ENCODE data around the gene SEC16A.
A peak's percentile ranks its signal among the peaks of the same experiment; 100 is the strongest.

SEC16A gene

DNA sequence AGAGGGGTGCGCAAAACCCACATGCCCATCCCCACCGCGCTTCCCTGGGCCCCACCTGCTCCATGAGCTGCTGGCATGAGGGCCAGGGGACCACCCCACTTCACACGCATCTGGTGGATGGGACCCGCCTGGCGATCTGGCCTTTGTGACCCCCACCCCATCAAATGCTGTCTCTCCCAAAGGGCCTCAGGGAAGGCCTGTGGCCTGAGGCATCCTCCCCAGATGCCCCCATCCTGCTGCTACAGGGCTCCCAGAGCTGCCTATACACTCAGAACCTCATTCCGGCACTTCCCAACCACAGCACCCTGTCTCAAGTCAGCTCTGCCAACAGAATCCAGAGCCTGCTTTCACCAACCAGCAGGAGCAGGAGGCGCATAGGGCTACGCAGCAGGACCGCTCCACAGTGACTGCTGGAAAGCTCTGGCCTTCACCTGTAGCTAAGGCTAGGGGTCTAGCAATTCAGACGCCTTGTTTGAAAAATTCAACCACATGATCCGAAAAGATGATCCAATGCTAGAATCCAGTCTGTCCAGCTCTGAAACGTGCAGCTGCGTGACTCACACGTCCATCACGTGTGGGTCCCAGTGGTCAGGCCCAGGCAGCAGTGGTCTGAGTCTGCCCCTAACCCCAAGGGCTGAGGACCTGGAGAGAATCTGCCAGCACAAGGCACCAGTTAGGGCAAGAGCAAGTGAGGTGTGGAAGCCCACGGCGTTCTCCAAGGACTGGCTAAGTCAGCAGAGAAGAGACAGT, 81.5 kb downstream of the SEC16A start:
- peaks cover 51% of the 10 kb centered on the region for H3K36me3 ChIP-seq (replicated peaks)
- no peak overlapping the region for H3K4me3 ChIP-seq (ENCODE audit: low read depth, low read length)
- no peaks in the 10 kb centered on the region for H3K27me3 ChIP-seq (replicated peaks)
- in situ Hi-C loops (cut with HindIII; ENCODE audit: low pct_ligation_motif_present, low sequenced_read_pairs), result no loop called here
- no peak overlapping the region for H3K27ac ChIP-seq
- no peak for DNase-seq
- no peak for TF ChIP-seq CTCF (IDR thresholded peaks at IDR 0.05; ENCODE audit: low read depth, low read length, missing control alignments)

- H3K27me3 ChIP-seq (replicated peaks), result no peaks in the 10 kb centered on the region
- peak within 1 kb of the TSS; percentile 62 for H3K27ac ChIP-seq
- peak; percentile 51 for TF ChIP-seq CTCF (IDR thresholded peaks at IDR 0.05; ENCODE audit: low read depth, low read length, missing control alignments)
- DNase-seq, result peak; percentile 55
- peaks cover 52% of the 10 kb centered on the region for H3K36me3 ChIP-seq (replicated peaks)
- peak within 1 kb of the TSS; percentile 81 for H3K4me3 ChIP-seq (ENCODE audit: low read depth, low read length)
- in situ Hi-C loops (cut with HindIII; ENCODE audit: low pct_ligation_motif_present, low sequenced_read_pairs), result no loop called here
Observed at GRCh38 chr9:136400038-136400834, 82.6 kb downstream of the SEC16A start, which contains the start of gene SNAPC4. Gene SNAPC4 (minus strand): TSS chr9:136400170. CDS start chr9:136398428, 1,742 bp downstream.

- in situ Hi-C loops (cut with HindIII; ENCODE audit: low pct_ligation_motif_present, low sequenced_read_pairs), result no loop called here
- H3K27ac ChIP-seq, result peak overlapping the region; percentile 62
- H3K27me3 ChIP-seq (replicated peaks), result no peaks in the 10 kb centered on the region
- DNase-seq, result peak; percentile 19
- H3K36me3 ChIP-seq (replicated peaks), result peaks cover 52% of the 10 kb centered on the region
- H3K4me3 ChIP-seq (ENCODE audit: low read depth, low read length), result peak overlapping the region; percentile 81
- no peak for TF ChIP-seq CTCF (IDR thresholded peaks at IDR 0.05; ENCODE audit: low read depth, low read length, missing control alignments)
Observed at GRCh38 chr9:136399176-136400037, 83.4 kb downstream of the SEC16A start.

DNA sequence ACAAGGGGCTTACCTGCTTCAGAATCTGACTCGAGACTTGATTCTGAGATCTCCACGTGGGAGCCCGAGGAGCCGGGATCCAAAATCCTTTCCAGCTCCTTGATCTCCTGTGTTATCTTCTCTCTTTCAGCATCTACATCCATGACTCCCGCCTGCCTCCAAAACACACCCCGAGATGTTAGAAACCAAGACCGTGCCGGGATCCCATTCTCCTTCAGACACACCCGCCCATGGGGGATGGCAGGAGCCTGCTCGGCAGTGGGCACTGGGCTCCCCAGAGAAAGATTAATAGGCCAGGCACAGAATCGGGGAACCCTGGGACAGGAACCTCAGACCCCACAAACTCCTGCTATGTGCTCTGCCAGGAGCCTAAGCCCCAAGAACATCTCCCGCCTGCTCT, 84.6 kb downstream of the SEC16A start:
- Histone ChIP-seq H3K27me3 (replicated peaks) (no peaks in the 10 kb centered on the region), H3K36me3 (replicated peaks) (peaks cover 55% of the 10 kb centered on the region), H3K4me3 (ENCODE audit: low read depth, low read length) (no peak overlapping the region), H3K27ac (no peak overlapping the region)
- no peak for DNase-seq
- TF ChIP-seq CTCF (IDR thresholded peaks at IDR 0.05; ENCODE audit: low read depth, low read length, missing control alignments), result no peak
- in situ Hi-C loops (cut with HindIII; ENCODE audit: low pct_ligation_motif_present, low sequenced_read_pairs), result no loop called here

DNA sequence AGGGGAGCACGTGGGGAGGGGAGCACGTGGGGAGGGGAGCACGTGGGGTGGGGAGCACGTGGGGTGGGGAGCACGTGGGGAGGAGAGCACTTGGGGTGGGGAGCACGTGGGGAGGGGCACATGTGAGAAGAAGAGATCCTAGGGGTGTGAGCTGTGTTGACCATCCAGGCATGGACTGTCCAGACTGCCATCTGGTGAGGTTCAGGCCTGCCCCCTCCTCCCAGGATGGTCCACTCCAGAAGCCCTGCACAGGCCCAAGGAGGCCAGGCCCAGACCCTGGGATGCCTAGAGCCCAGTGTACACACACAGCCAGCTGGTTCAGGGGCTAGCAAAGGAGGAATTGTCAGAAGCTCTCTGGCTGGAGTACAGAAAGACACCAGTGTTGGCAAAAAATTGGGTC, 85.2 kb downstream of the SEC16A start:
- no peak for TF ChIP-seq CTCF (IDR thresholded peaks at IDR 0.05; ENCODE audit: low read depth, low read length, missing control alignments)
- in situ Hi-C loops (cut with HindIII; ENCODE audit: low pct_ligation_motif_present, low sequenced_read_pairs), result no loop called here
- Histone ChIP-seq H3K4me3 (ENCODE audit: low read depth, low read length) (no peak overlapping the region), H3K36me3 (replicated peaks) (peaks cover 61% of the 10 kb centered on the region), H3K27ac (no peak overlapping the region), H3K27me3 (replicated peaks) (no peaks in the 10 kb centered on the region)
- DNase-seq, result no peak

Measured in brain microvascular endothelial cell (primary cell).